ENCODE data around the gene LARP1B. TPM values are rescaled to one million over a fixed set of nuclear protein-coding genes. Genes with fewer than 3 reads are reported as not detected.

LARP1B gene
- total and polyA plus RNA-seq, 2 of the 8 experiments (the other 6 are each of a cell fraction or from before 2014, with no cell fraction given), result 10.6 to 47.0 TPM

DNA sequence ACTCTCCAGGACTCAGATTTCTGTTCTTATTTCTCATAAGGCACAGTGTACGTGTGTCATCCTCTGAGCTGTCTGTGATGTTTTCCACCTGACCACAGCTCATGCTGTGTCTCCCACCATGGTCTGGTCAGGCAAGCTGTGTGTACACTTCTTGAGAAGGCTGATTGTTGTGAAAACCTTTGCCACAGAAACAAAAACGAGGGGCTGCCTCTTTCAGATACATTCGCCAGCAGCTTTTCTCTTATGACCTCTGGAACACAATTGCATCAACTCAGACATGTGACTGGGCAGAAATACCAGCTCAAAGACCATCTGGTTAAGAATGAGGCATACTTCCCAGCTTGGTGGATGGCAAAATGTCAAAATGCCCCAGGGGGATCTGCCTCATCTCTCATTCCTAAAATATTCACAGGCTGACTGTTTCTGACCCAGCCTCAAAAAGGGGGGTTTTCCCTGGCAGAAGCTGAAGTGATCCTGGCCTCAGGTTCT, 180.4 kb downstream of the LARP1B start (continued):
- TF ChIP-seq CHD7 (IDR thresholded peaks at IDR 0.05; ENCODE audit: insufficient replicate concordance, low read length) (no peak), ZNF274 (IDR thresholded peaks at IDR 0.05; ENCODE audit: borderline replicate concordance, extremely low read depth, low read length) (no peak), MAFK (IDR thresholded peaks at IDR 0.05; ENCODE audit: low read depth, low read length) (no peak), CBX5 (IDR thresholded peaks at IDR 0.05; ENCODE audit: low read depth, low read length) (no peak), SP2 (IDR thresholded peaks at IDR 0.05; ENCODE audit: low read length) (no peak), HDAC2 (IDR thresholded peaks at IDR 0.05; ENCODE audit: borderline replicate concordance in 1 of 2, low read depth in 2 of 2, low read length in 2 of 2) (no peak)
- TF ChIP-seq, protein P1, sequence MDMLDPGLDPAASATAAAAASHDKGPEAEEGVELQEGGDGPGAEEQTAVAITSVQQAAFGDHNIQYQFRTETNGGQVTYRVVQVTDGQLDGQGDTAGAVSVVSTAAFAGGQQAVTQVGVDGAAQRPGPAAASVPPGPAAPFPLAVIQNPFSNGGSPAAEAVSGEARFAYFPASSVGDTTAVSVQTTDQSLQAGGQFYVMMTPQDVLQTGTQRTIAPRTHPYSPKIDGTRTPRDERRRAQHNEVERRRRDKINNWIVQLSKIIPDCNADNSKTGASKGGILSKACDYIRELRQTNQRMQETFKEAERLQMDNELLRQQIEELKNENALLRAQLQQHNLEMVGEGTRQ (IDR thresholded peaks at IDR 0.05; ENCODE audit: low read length), result no peak

Data from H1 (cell line).